ENCODE data around the gene CYP4F2. TPM values are rescaled to one million over a fixed set of nuclear protein-coding genes. Genes with fewer than 3 reads are reported as not detected.
"Not testable (repeated sequence)": the region's sequence is repeated elsewhere in the genome, so short reads cannot be mapped to it uniquely, and the experiment has no call there.

Gene CYP4F2
- total and polyA plus RNA-seq, 7 donors, result 0.04 TPM; not detected in 6

- no peak overlapping the region for H3K27ac ChIP-seq
- H3K9me3 ChIP-seq, result no peaks in the 10 kb centered on the region
- DNase-seq, result no peak
- intact Hi-C loops (cut with DNase I), result no loop called here
- ATAC-seq, result no peak
- H3K4me1 ChIP-seq, result no peaks in the 10 kb centered on the region
- peaks cover 0 to 6% (median 6%) of the 10 kb centered on the region in 3 donors for H3K27me3 ChIP-seq (ENCODE audit: insufficient read depth in 3 of 3, low read length in 2 of 3)
- H3K36me3 ChIP-seq (ENCODE audit: insufficient read depth in 1 of 2, low read depth in 1 of 2), result no peaks in the 10 kb centered on the region
- TF ChIP-seq CTCF (IDR thresholded peaks at IDR 0.05), result no peak
- WGBS, 3 donors, result 56 to 65% (median 56%) methylated on average over 5 of the region's 5 CpGs
- no peak overlapping the region for H3K4me3 ChIP-seq
Observed at GRCh38 chr19:15843203-15843893, 54.5 kb downstream of the CYP4F2 start.

GRCh38 chr19:15841875-15842569, 55.9 kb downstream of the CYP4F2 start:
- Histone ChIP-seq H3K27ac (no peak overlapping the region), H3K27me3 (ENCODE audit: insufficient read depth in 3 of 3, low read length in 2 of 3) (peaks cover 0 to 6% (median 4%) of the 10 kb centered on the region in 3 donors), H3K4me3 (no peak overlapping the region), H3K4me1 (no peaks in the 10 kb centered on the region), H3K36me3 (ENCODE audit: insufficient read depth in 1 of 2, low read depth in 1 of 2) (no peaks in the 10 kb centered on the region), H3K9me3 (no peaks in the 10 kb centered on the region)
- no peak for TF ChIP-seq CTCF (IDR thresholded peaks at IDR 0.05)
- intact Hi-C loops (cut with DNase I), result no loop called here
- WGBS, 3 donors, result 56 to 57% (median 57%) methylated on average over 11 of the region's 11 CpGs
- no peak for ATAC-seq
- no peak for DNase-seq

GRCh38 chr19:15840833-15841232, 57.0 kb downstream of the CYP4F2 start:
- no peak for ATAC-seq
- Histone ChIP-seq H3K36me3 (ENCODE audit: insufficient read depth in 1 of 2, low read depth in 1 of 2) (no peaks in the 10 kb centered on the region), H3K27ac (no peak overlapping the region), H3K27me3 (ENCODE audit: insufficient read depth in 3 of 3, low read length in 2 of 3) (peaks cover 0 to 4% (median 3%) of the 10 kb centered on the region in 3 donors), H3K4me3 (no peak overlapping the region), H3K4me1 (no peaks in the 10 kb centered on the region), H3K9me3 (no peaks in the 10 kb centered on the region)
- intact Hi-C loops (cut with DNase I), result no loop called here
- TF ChIP-seq CTCF (IDR thresholded peaks at IDR 0.05), result no peak
- 44 to 57% (median 52%) methylated on average over 2 of the region's 2 CpGs for WGBS, 3 donors
- no peak for DNase-seq

- H3K4me1 ChIP-seq; H3K27ac ChIP-seq; H3K27me3 ChIP-seq (ENCODE audit: insufficient read depth in 3 of 3, low read length in 2 of 3); H3K4me3 ChIP-seq; DNase-seq; ATAC-seq; H3K36me3 ChIP-seq (ENCODE audit: insufficient read depth in 1 of 2, low read depth in 1 of 2); H3K9me3 ChIP-seq; intact Hi-C loops (cut with DNase I): not testable (repeated sequence)
- 57 to 62% (median 58%) methylated on average over 4 of the region's 4 CpGs for WGBS, 3 donors
Observed at GRCh38 chr19:15839888-15840287, 58.0 kb downstream of the CYP4F2 start.

- no peaks in the 10 kb centered on the region for H3K9me3 ChIP-seq
- H3K36me3 ChIP-seq (ENCODE audit: insufficient read depth in 1 of 2, low read depth in 1 of 2), result no peaks in the 10 kb centered on the region
- TF ChIP-seq CTCF (IDR thresholded peaks at IDR 0.05), result no peak
- WGBS, 3 donors, result 95 to 96% (median 96%) methylated on average over 3 of the region's 3 CpGs
- H3K4me1 ChIP-seq, result no peaks in the 10 kb centered on the region
- no peak overlapping the region for H3K27ac ChIP-seq
- H3K27me3 ChIP-seq (ENCODE audit: insufficient read depth in 3 of 3, low read length in 2 of 3), result no peaks in the 10 kb centered on the region
- no peak for ATAC-seq
- H3K4me3 ChIP-seq, result no peak overlapping the region
- intact Hi-C loops (cut with DNase I), result no loop called here
- DNase-seq, result no peak
Observed at GRCh38 chr19:15838351-15838750, 59.5 kb downstream of the CYP4F2 start.

All from psoas muscle (tissue), 8 donors.